ENCODE measurements around the gene NLRP8. TPM values are rescaled to one million over a fixed set of nuclear protein-coding genes. Genes with fewer than 3 reads are reported as not detected.

The NLRP8 gene
- total and polyA plus RNA-seq, 9 of the 15 experiments (the other 6 are each of a cell fraction or from before 2014, with no cell fraction given): not detected

DNA sequence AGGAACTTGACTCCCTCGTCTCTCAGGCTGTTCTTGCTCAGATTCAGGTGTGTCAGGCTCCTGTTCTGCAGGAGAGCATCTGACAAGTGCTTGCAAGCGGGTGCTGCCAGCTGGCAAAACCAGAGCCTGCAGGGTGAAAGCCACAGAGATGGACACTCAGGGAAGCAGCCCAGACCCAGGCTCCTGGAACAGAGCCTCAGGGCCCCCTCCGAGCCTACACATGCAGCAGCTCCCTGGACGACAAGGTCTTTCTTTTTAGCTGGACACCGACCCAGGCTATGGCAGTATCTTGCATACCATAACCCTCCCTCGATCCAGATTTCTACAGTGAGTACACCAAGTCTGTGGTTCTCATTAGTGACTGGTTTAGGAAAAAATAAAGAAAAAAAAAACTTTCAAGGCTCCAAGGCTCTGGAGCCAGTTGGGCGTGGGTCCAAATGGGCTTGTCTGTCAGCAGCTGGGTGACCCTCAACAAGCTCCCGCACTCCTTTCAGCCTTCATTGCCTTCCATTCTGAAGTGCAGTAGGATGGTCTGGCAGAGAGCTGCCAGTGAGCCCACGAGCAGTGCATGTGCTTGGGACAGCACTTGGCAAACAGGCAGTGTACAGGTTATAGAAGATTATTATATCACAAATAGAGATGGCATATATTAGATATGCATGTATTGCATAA is 45.4 kb upstream of the NLRP8 start (continued):
- TF ChIP-seq, protein P1, sequence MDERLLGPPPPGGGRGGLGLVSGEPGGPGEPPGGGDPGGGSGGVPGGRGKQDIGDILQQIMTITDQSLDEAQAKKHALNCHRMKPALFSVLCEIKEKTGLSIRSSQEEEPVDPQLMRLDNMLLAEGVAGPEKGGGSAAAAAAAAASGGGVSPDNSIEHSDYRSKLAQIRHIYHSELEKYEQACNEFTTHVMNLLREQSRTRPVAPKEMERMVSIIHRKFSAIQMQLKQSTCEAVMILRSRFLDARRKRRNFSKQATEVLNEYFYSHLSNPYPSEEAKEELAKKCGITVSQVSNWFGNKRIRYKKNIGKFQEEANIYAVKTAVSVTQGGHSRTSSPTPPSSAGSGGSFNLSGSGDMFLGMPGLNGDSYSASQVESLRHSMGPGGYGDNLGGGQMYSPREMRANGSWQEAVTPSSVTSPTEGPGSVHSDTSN (CRISPR knock-in tag; IDR thresholded peaks at IDR 0.05; ENCODE audit: low read depth): no peak
- TF ChIP-seq, protein P1 (tag; conservative IDR thresholded peaks at IDR 0.05; ENCODE audit: low read depth): no peak
- TF ChIP-seq CEBPB (tag; IDR thresholded peaks at IDR 0.05): peak; percentile 29; the same call in 1 of the 2 replicates
- no peak for TF ChIP-seq NR4A1 (CRISPR knock-in tag; IDR thresholded peaks at IDR 0.05)
- TF ChIP-seq NR4A1 (tag; IDR thresholded peaks at IDR 0.05): no peak
- no peak for TF ChIP-seq ZNF778 (CRISPR knock-in tag; IDR thresholded peaks at IDR 0.05)
- TF ChIP-seq, protein P2, sequence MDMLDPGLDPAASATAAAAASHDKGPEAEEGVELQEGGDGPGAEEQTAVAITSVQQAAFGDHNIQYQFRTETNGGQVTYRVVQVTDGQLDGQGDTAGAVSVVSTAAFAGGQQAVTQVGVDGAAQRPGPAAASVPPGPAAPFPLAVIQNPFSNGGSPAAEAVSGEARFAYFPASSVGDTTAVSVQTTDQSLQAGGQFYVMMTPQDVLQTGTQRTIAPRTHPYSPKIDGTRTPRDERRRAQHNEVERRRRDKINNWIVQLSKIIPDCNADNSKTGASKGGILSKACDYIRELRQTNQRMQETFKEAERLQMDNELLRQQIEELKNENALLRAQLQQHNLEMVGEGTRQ (CRISPR knock-in tag; IDR thresholded peaks at IDR 0.05): no peak
- TF ChIP-seq, protein P3, sequence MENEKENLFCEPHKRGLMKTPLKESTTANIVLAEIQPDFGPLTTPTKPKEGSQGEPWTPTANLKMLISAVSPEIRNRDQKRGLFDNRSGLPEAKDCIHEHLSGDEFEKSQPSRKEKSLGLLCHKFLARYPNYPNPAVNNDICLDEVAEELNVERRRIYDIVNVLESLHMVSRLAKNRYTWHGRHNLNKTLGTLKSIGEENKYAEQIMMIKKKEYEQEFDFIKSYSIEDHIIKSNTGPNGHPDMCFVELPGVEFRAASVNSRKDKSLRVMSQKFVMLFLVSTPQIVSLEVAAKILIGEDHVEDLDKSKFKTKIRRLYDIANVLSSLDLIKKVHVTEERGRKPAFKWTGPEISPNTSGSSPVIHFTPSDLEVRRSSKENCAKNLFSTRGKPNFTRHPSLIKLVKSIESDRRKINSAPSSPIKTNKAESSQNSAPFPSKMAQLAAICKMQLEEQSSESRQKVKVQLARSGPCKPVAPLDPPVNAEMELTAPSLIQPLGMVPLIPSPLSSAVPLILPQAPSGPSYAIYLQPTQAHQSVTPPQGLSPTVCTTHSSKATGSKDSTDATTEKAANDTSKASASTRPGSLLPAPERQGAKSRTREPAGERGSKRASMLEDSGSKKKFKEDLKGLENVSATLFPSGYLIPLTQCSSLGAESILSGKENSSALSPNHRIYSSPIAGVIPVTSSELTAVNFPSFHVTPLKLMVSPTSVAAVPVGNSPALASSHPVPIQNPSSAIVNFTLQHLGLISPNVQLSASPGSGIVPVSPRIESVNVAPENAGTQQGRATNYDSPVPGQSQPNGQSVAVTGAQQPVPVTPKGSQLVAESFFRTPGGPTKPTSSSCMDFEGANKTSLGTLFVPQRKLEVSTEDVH (IDR thresholded peaks at IDR 0.05; ENCODE audit: low read depth, partially characterized antibody): no peak
- TF ChIP-seq, protein P4, sequence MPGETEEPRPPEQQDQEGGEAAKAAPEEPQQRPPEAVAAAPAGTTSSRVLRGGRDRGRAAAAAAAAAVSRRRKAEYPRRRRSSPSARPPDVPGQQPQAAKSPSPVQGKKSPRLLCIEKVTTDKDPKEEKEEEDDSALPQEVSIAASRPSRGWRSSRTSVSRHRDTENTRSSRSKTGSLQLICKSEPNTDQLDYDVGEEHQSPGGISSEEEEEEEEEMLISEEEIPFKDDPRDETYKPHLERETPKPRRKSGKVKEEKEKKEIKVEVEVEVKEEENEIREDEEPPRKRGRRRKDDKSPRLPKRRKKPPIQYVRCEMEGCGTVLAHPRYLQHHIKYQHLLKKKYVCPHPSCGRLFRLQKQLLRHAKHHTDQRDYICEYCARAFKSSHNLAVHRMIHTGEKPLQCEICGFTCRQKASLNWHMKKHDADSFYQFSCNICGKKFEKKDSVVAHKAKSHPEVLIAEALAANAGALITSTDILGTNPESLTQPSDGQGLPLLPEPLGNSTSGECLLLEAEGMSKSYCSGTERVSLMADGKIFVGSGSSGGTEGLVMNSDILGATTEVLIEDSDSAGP (CRISPR knock-in tag; IDR thresholded peaks at IDR 0.05): no peak
- no peak for TF ChIP-seq CEBPG (CRISPR knock-in tag; IDR thresholded peaks at IDR 0.05)
- TF ChIP-seq CEBPG (tag; conservative IDR thresholded peaks at IDR 0.05 in 1 of 2, IDR thresholded peaks at IDR 0.05 in 1 of 2): peak; percentile 26 to 75; a peak in 1 of 4 replicates
- TF ChIP-seq ZNF551 (CRISPR knock-in tag; IDR thresholded peaks at IDR 0.05): no peak
- TF ChIP-seq ZNF408 (CRISPR knock-in tag; IDR thresholded peaks at IDR 0.05; ENCODE audit: low read depth): no peak
- TF ChIP-seq, protein P5, sequence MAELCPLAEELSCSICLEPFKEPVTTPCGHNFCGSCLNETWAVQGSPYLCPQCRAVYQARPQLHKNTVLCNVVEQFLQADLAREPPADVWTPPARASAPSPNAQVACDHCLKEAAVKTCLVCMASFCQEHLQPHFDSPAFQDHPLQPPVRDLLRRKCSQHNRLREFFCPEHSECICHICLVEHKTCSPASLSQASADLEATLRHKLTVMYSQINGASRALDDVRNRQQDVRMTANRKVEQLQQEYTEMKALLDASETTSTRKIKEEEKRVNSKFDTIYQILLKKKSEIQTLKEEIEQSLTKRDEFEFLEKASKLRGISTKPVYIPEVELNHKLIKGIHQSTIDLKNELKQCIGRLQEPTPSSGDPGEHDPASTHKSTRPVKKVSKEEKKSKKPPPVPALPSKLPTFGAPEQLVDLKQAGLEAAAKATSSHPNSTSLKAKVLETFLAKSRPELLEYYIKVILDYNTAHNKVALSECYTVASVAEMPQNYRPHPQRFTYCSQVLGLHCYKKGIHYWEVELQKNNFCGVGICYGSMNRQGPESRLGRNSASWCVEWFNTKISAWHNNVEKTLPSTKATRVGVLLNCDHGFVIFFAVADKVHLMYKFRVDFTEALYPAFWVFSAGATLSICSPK (IDR thresholded peaks at IDR 0.05; ENCODE audit: borderline replicate concordance): no peak

Measured in K562 (cell line).